NCI-H2196 (cell line): ENCODE data around the gene UGT1A10.
A peak's percentile ranks its signal among the peaks of the same experiment; 100 is the strongest.
"Not testable (repeated sequence)": the region's sequence is repeated elsewhere in the genome, so short reads cannot be mapped to it uniquely, and the experiment has no call there.

Experiments
- DNase-seq: peaks from one replicate; lab custom pipeline; 2025; ENCODE audit not compliant: unreplicated experiment; lab: John Stamatoyannopoulos, UW

The UGT1A10 gene

DNA sequence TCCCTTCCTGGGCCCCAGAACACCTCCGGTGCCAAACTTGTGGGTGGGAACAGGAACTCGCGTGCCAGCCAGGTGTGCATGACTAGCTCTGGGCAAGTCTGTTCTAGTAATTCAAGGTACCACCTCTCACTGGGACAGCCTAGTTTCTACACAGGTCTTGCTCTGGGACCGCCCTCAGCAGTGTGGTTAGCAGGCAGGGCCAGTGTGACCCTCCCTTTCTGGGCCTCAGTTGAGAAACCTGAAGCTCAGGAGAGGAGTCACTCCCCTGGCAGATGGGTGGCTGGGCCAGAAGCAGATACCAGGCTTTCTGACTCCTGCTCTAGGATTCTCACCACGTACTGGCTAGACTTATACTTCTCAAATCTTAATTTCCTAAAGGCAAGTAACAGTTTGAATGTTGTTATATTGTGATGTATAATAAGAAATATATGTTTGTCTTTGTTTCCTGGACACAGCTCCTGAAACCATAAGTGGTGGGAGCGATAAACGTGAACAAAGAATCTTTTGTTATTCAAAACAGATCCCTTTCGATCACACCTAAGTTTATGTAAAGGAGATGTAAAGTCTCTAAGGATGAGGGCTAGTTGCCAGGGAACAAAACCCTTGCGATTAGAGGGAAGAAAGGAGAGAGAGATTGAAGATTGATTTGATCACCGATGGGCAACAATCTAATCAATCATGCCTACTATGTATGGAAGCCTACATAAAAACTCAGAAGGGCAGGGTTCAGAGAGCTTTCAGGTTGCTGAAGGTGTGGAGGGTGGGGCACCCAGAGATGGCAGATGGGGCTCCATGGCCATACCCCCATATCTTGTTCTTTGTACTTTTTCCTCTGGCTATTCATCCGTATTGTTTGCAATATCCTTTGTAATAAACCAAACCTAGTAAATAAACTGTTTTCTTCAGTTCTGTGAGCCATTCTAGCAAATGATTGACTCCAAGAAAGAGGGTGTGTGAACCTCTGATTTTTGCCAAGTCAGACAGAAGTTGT is 55.5 kb downstream of the UGT1A10 start:
- no peak for DNase-seq

DNA sequence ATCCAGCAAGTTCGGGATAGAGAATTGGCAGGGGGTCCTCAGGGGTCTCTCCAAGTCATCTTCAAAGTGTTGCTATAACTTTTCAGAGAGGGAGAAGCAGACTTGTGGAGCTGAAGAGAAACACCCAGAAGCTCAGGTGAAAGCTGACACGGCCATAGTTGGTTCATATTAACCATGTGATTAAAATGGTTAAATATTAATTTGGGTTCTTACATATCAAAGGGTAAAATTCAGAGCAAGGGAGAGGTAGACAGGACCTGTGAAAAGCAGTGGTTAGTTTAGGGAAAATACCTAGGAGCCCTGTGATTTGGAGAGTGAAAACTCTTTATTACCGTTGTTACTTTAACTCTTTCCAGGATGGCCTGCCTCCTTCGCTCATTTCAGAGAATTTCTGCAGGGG is 56.4 kb downstream of the UGT1A10 start, which contains the start of gene UGT1A6:
TSS of gene UGT1A6 (plus strand) at position 243 of the 400 bp plus-strand sequence. CDS start at position 358, 115 bp downstream.
- no peak for DNase-seq

GRCh38 chr2:233693963-233694362 is 57.7 kb downstream of the UGT1A10 start:
- DNase-seq: no peak

GRCh38 chr2:233698740-233699139 is 62.5 kb downstream of the UGT1A10 start:
- DNase-seq: no peak

- no peak for DNase-seq
These were observed 63.3 kb downstream of the UGT1A10 start for GRCh38 chr2:233699424-233700027.

DNA sequence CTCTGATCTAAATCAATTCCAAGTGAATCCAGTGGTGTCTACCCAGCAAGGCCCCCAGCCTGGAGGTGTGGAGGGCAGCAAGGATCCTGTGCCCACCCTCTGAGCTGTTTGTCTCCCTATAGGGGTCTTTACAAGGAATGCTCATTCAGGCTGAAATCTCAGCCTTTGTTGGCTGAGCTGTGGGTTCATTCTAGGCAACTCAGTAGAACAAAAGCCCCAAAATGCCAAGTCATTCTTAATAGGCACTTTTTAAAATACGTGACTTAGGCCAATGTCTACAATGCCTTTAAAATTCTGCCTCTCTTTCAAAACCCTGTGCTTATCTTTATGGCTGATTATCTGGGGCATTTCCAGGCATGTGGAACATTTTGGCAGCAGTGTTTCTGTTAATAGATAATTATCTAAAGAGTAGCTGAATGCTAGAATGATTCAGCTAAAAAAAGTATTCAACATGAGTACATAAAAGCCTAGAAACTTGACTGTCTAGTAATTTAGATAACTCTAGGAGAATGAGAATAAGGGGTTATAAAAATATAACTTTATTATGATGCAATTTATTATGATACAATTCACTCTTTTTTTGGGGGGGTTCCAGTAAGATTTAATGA is 63.9 kb downstream of the UGT1A10 start:
- peak; percentile 65 for DNase-seq

DNA sequence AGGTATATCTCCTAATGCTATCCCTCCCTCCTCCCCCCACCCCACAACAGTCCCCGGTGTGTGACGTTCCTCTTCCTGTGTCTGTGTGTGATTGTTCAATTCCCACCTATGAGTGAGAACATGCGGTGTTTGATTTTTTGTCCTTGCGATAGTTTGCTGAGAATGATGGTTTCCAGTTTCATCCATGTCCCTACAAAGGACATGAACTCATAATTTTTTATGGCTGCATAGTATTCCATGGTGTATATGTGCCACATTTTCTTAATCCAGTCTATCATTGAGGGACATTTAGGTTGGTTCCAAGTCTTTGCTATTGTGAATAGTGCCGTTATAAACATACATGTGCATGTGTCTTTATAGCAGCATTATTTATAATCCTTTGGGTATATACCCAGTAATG is 64.6 kb downstream of the UGT1A10 start:
- not testable (repeated sequence) for DNase-seq

- DNase-seq: no peak
These were observed 66.0 kb downstream of the UGT1A10 start for GRCh38 chr2:233702238-233702637.

DNA sequence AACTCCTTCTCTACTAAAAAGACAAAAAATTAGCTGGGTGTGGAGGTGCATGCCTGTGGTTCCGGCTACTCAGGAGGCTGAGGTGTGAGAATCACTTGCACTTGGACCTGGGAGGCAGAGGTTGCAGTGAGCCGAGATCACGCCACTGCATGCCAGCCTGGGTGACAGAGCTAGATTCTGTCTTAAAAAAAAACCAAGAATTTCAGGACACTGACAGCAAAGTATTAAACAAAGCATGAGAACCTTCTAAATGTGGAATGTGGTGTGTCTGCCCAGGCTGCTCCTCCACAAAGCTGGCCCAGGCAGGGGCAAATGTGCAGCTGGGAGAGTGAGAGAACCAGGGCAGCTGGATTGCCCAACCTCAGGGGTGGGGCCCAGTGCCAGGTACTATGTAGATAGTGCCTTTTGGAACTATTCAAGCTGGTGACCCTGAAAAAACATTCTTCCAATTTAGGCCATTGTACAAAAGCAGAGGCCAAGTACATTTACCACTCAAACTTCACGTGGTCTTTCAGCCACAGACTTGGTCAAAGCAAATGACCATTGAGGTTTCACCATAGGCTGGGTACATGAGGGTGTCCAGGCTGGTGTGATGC is 69.8 kb downstream of the UGT1A10 start:
- DNase-seq: no peak

DNA sequence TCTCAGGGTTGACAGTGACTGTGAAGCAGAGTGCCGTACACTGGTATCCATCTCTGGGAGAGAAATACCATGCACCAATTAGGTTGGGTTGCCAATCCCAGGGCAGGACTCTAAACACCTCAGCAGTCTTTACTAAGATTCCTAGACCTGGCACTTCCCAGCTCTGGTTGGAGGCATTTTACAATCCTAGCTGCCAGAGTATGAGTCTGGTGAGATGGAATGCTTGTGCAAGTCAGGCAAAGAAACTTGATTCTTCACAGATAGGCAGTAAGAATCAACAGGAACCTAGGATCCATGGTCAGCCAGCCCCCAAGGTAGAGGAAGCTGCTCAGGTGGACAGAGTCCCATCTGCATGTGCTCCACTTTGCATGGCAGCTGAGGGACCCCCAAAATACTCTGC is 70.5 kb downstream of the UGT1A10 start:
- no peak for DNase-seq

DNA sequence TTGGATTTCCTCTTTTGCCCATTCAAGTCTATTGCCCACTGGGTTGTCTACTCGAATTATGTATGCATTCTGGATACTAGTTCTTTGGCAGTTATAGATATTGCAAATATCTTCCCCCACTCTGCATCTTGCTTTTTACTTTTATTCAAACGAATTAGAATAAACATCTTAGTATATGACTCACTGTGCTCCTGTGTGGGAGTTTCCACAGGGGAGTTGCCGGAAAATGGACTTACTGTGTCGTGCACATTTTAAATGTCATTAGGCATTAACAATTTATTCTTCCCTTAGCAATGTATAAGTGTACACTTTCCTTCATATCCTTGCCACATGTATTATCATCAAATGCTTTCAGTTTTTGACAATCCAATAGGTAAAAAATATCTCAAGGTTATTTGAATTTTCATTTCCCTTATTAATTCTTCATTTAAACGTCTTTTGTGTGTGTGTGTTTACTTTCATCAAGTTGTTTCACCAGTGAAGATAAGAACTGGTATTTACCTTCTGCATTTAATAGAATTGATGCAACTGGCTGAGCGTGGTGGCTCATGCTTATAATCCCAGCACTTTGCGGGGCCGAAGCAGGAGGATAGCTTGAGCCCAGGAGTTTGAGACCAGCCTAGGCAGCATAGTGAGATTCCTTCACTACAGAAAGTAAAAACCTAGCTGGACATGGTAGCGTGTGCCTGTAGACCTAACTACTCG is 71.8 kb downstream of the UGT1A10 start:
- no peak for DNase-seq

DNA sequence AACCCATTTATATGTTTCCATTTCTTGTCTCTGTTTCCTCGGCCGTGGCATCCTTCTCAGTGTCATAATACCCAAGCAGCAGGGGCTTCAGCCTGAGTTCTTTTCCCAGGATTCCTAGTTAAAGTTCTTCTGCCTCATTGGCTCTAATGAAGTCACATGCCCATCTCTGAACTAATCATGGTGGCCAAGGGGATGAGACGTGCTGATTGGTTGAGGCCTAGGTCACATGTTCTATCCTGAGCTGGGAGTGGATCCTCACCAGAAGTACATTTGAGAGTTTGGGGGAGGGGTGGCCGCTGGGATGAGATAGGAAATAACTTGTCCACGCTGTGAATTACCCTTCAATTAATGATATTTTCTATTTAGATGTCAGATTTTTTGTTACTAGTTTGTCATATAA is 72.7 kb downstream of the UGT1A10 start:
- DNase-seq: no peak

GRCh38 chr2:233711312-233712008 is 75.2 kb downstream of the UGT1A10 start:
- peak; percentile 84 for DNase-seq

DNA sequence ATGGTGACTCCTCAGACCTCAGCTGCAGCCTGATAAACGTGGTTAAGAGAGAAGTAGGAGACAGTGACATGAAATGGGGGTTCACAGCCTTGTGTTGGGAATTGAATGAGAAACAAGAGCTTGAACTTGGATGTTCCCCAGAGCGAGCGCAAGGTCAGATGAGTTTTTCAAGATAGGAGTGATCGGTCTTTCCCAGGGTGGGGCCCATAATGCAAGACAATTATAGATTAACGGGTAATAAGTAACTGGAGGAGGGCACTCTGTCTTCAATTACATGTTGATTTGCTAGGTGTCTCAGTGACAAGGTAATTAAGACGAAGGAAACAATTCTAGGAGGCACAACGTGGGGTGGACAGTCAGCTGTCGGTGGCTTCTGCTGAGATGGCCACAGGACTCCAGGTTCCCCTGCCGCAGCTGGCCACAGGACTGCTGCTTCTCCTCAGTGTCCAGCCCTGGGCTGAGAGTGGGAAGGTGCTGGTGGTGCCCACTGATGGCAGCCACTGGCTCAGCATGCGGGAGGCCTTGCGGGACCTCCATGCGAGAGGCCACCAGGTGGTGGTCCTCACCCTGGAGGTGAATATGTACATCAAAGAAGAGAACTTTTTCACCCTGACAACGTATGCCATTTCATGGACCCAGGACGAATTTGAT is 76.5 kb downstream of the UGT1A10 start, which contains the start of gene UGT1A5:
TSS of gene UGT1A5 (plus strand) at position 297 of the 651 bp plus-strand sequence. CDS start at position 382, 85 bp downstream.
- no peak for DNase-seq

- DNase-seq: no peak
These were observed 77.0 kb downstream of the UGT1A10 start for GRCh38 chr2:233713262-233713615.

GRCh38 chr2:233714121-233714520 is 77.9 kb downstream of the UGT1A10 start:
- DNase-seq: no peak

- no peak for DNase-seq
These were observed 82.3 kb downstream of the UGT1A10 start, which contains the start of gene UGT1A4 for GRCh38 chr2:233718552-233718951. Gene UGT1A4 (plus strand): TSS chr2:233718736. CDS start chr2:233718821, 85 bp downstream.

DNA sequence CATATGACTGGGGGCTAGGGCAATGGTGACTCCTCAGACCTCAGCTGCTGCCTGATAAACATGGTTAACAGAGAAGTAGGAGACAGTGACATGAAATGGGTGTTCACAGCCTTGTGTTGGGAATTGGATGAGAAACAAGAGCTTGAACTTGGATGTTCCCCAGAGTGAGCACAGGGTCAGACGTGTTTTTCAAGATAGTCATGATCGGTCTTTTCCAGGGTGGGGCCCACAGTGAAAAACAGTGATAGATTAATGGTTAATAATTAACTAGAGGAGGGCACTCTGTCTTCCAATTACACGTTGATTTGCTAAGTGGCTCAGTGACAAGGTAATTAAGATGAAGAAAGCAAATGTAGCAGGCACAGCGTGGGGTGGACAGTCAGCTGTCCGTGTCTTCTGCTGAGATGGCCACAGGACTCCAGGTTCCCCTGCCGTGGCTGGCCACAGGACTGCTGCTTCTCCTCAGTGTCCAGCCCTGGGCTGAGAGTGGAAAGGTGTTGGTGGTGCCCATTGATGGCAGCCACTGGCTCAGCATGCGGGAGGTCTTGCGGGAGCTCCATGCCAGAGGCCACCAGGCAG is 92.6 kb downstream of the UGT1A10 start, which contains the start of gene UGT1A3:
TSS of gene UGT1A3 (plus strand) at position 320 of the 579 bp plus-strand sequence. CDS start at position 405, 85 bp downstream.
- no peak for DNase-seq
